ENCODE measurements around the gene SLC9B1.

GRCh38 chr4:102881343-102881742, 138.2 kb downstream of the SLC9B1 start:
- no peak for TF ChIP-seq EZH2 (IDR thresholded peaks at IDR 0.05; ENCODE audit: low read length)
- TF ChIP-seq, protein P1, sequence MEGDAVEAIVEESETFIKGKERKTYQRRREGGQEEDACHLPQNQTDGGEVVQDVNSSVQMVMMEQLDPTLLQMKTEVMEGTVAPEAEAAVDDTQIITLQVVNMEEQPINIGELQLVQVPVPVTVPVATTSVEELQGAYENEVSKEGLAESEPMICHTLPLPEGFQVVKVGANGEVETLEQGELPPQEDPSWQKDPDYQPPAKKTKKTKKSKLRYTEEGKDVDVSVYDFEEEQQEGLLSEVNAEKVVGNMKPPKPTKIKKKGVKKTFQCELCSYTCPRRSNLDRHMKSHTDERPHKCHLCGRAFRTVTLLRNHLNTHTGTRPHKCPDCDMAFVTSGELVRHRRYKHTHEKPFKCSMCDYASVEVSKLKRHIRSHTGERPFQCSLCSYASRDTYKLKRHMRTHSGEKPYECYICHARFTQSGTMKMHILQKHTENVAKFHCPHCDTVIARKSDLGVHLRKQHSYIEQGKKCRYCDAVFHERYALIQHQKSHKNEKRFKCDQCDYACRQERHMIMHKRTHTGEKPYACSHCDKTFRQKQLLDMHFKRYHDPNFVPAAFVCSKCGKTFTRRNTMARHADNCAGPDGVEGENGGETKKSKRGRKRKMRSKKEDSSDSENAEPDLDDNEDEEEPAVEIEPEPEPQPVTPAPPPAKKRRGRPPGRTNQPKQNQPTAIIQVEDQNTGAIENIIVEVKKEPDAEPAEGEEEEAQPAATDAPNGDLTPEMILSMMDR (optimal IDR thresholded peaks at IDR 0.05 in 1 of 3, IDR thresholded peaks at IDR 0.05 in 1 of 3, conservative IDR thresholded peaks at IDR 0.05 in 1 of 3; ENCODE audit: extremely low read depth in 1 of 3, insufficient read depth in 2 of 3, low read length in 3 of 3), result no peak
